OCI-LY3 (cell line): Measurements from ENCODE around the gene CAMK2A.

Experiments used
- H2AFZ ChIP-seq: fragments of 200-600, 300-600 bp; shearing (Covaris generic); 2 replicates; pipeline ENCODE4 v1.6.0; 2014; ENCODE audit warnings: antibody characterized with exemption, low read depth, low read length
- H3K27ac ChIP-seq: fragments of 200-600, 300-600 bp; sonication (generic); 2 replicates; pipeline ENCODE4 v1.5.1; 2014; ENCODE audit warnings: mild to moderate bottlenecking, low read length, moderate library complexity, mixed read lengths
- H3K27me3 ChIP-seq: fragments of 200-600, 300-600 bp; sonication (generic); 2 replicates; pipeline ENCODE4 v1.6.1; 2014; ENCODE audit warnings: low read depth, low read length, mixed read lengths
- H3K36me3 ChIP-seq: fragments of 200-600, 300-600 bp; sonication (generic); replicated peaks from 2 replicates; pipeline ENCODE3; 2014; ENCODE audit warnings: low read depth, low read length, mixed read lengths
- H3K4me1 ChIP-seq: fragments of 300-600, 200-600 bp; sonication (generic); 2 replicates; pipeline ENCODE4 v1.6.1; 2014; ENCODE audit warnings: low read length, mixed read lengths
- H3K4me2 ChIP-seq: fragments of 200-600, 300-600 bp; sonication (generic); 2 replicates; pipeline ENCODE4 v1.6.1; 2014; ENCODE audit warnings: low read length, mixed read lengths
- H3K4me3 ChIP-seq: fragments of 300-600, 200-600 bp; sonication (generic); 2 replicates; pipeline ENCODE4 v1.5.1; 2014; ENCODE audit warnings: antibody characterized with exemption, mild to moderate bottlenecking, low read length, moderate library complexity
- H3K79me2 ChIP-seq: fragments of 300-600, 200-600 bp; shearing (Covaris generic); 2 replicates; pipeline ENCODE4 v1.6.1; 2014; ENCODE audit warnings: mild to moderate bottlenecking, low read length, mixed read lengths
- H3K9ac ChIP-seq: fragments of 300-600, 200-600 bp; shearing (Covaris generic); 2 replicates; pipeline ENCODE4 v1.6.0; 2014; ENCODE audit warnings: mild to moderate bottlenecking, low read length, moderate library complexity
- H3K9me3 ChIP-seq: fragments of 200-600, 300-600 bp; shearing (Covaris generic); 2 replicates; pipeline ENCODE4 v1.6.1; 2014; ENCODE audit warnings: low read length, mixed read lengths; ENCODE audit not compliant: insufficient read depth
- H4K20me1 ChIP-seq: fragments of 200-600, 300-600 bp; sonication (generic); 2 replicates; pipeline ENCODE4 v1.6.1; 2016; ENCODE audit warnings: low read length, mixed read lengths; ENCODE audit not compliant: insufficient read depth
- CTCF ChIP-seq: fragments of 200-600, 300-600 bp; sonication (generic); IDR thresholded peaks from 2 replicates; pipeline ENCODE4 v1.5.1; 2014; ENCODE audit warnings: antibody characterized with exemption, low read length, low read depth
- EZH2phosphoT487 ChIP-seq: fragments of 200-600 bp; shearing (Covaris generic); IDR thresholded peaks from 2 replicates; pipeline ENCODE4 v1.6.1; 2018; ENCODE audit warnings: antibody characterized with exemption, mixed run types, low read depth

Gene CAMK2A

GRCh38 chr5:150281987-150282386 is 7.6 kb downstream of the CAMK2A start:
- H3K36me3 ChIP-seq: no peaks in the 10 kb centered on the region
- H3K9ac ChIP-seq: no peak overlapping the region
- H3K27me3 ChIP-seq: peaks cover 15% of the 10 kb centered on the region
- no peak overlapping the region for H2AFZ ChIP-seq
- H3K4me2 ChIP-seq: no peak overlapping the region
- no peak overlapping the region for H3K27ac ChIP-seq
- no peaks in the 10 kb centered on the region for H4K20me1 ChIP-seq
- no peak overlapping the region for H3K4me3 ChIP-seq
- TF ChIP-seq EZH2phosphoT487 (no peak), CTCF (no peak)
- no peaks in the 10 kb centered on the region for H3K79me2 ChIP-seq
- no peaks in the 10 kb centered on the region for H3K9me3 ChIP-seq
- H3K4me1 ChIP-seq: no peaks in the 10 kb centered on the region

GRCh38 chr5:150279330-150280020 is 10.1 kb downstream of the CAMK2A start:
- TF ChIP-seq CTCF (no peak), EZH2phosphoT487 (no peak)
- Histone ChIP-seq H3K36me3 (no peaks in the 10 kb centered on the region), H3K9me3 (no peaks in the 10 kb centered on the region), H2AFZ (no peak overlapping the region), H4K20me1 (no peaks in the 10 kb centered on the region), H3K4me1 (no peaks in the 10 kb centered on the region), H3K4me2 (no peak overlapping the region), H3K27ac (no peak overlapping the region), H3K27me3 (peaks cover 15% of the 10 kb centered on the region), H3K9ac (no peak overlapping the region), H3K79me2 (no peaks in the 10 kb centered on the region), H3K4me3 (no peak overlapping the region)

- Histone ChIP-seq H2AFZ (no peak overlapping the region), H3K27ac (no peak overlapping the region), H3K4me1 (no peaks in the 10 kb centered on the region), H4K20me1 (no peaks in the 10 kb centered on the region), H3K36me3 (no peaks in the 10 kb centered on the region), H3K9ac (no peak overlapping the region), H3K4me2 (no peak overlapping the region), H3K27me3 (peaks cover 15% of the 10 kb centered on the region), H3K79me2 (no peaks in the 10 kb centered on the region), H3K9me3 (no peaks in the 10 kb centered on the region), H3K4me3 (no peak overlapping the region)
- no peak for TF ChIP-seq CTCF
- no peak for TF ChIP-seq EZH2phosphoT487
These were observed 10.7 kb downstream of the CAMK2A start for GRCh38 chr5:150278916-150279315.

- H3K9ac ChIP-seq: no peak overlapping the region
- H3K4me2 ChIP-seq: no peak overlapping the region
- H4K20me1 ChIP-seq: no peaks in the 10 kb centered on the region
- H3K4me1 ChIP-seq: no peaks in the 10 kb centered on the region
- H3K27ac ChIP-seq: no peak overlapping the region
- peaks cover 15% of the 10 kb centered on the region for H3K27me3 ChIP-seq
- H3K36me3 ChIP-seq: no peaks in the 10 kb centered on the region
- no peaks in the 10 kb centered on the region for H3K79me2 ChIP-seq
- no peak overlapping the region for H3K4me3 ChIP-seq
- TF ChIP-seq EZH2phosphoT487 (no peak), CTCF (no peak)
- no peak overlapping the region for H2AFZ ChIP-seq
- H3K9me3 ChIP-seq: no peaks in the 10 kb centered on the region
These were observed 11.4 kb downstream of the CAMK2A start for GRCh38 chr5:150278046-150278730.
